K562 (cell line): ENCODE results near the gene IQGAP3.

Experiments
- CREB1 ChIP-seq, 2 experiments: sonication (generic) in 1 of 2; formaldehyde crosslinking in 1 of 2; IDR thresholded peaks; 2 replicates each; pipeline versions ENCODE4 v1.6.1 to v1.8.0; 2012 to 2022; ENCODE audit warnings: inconsistent platforms in 1 of 2, mild to moderate bottlenecking in 1 of 2, missing genetic modification reagents in 1 of 2, moderate library complexity in 1 of 2
- CREM ChIP-seq: IDR thresholded peaks from 2 replicates; pipeline ENCODE4 v1.6.1; 2014; ENCODE audit warnings: antibody characterized with exemption, low read depth
- FOXM1 ChIP-seq, 2 experiments: fragments of 450-650 bp in 1 of 2; sonication (generic) in 1 of 2; formaldehyde crosslinking in 1 of 2; IDR thresholded peaks; 2 replicates each; pipeline versions ENCODE4 v1.6.1 to v1.9.0; 2017 to 2022; ENCODE audit warnings: low read depth in 2 of 2, mild to moderate bottlenecking in 2 of 2, missing genetic modification reagents in 1 of 2, moderate library complexity in 1 of 2
- FOXP1 ChIP-seq: sonication (generic); formaldehyde crosslinking; IDR thresholded peaks from 2 replicates; pipeline ENCODE4 v1.8.0; 2022; ENCODE audit warnings: mild to moderate bottlenecking, missing genetic modification reagents
- HDAC2 ChIP-seq: fragments of 450-650 bp; IDR thresholded peaks from 2 replicates; pipeline ENCODE4 v1.6.1; 2016; ENCODE audit warnings: mild to moderate bottlenecking
- POLR2A ChIP-seq: fragments of 450-650 bp; conservative IDR thresholded peaks from 2 replicates; pipeline ENCODE4 v1.6.1; 2016
- TF ChIP-seq, protein P1 (sequence below): fragments of 450-650 bp; IDR thresholded peaks from 2 replicates; pipeline ENCODE4 v1.6.1; 2016
- TF ChIP-seq, protein P2 (sequence below): sonication (generic); formaldehyde crosslinking; IDR thresholded peaks from 2 replicates; pipeline ENCODE4 v1.5.0; 2020; ENCODE audit warnings: missing genetic modification reagents
- TF ChIP-seq, protein P3 (sequence below), 2 experiments: fragments of 450-650 bp; formaldehyde crosslinking in 1 of 2; IDR thresholded peaks; 2 replicates each; pipeline versions ENCODE4 v1.4.0 to v1.6.1; 2014 to 2020; ENCODE audit warnings: mild to moderate bottlenecking in 2 of 2, borderline replicate concordance in 1 of 2, low read depth in 1 of 2
- TF ChIP-seq, protein P4 (sequence below): fragments of 250-450 bp; sonication (Bioruptor Pico); IDR thresholded peaks from 2 replicates; pipeline ENCODE4 v1.9.0; 2021; ENCODE audit warnings: mild to moderate bottlenecking, inconsistent platforms

DNA sequence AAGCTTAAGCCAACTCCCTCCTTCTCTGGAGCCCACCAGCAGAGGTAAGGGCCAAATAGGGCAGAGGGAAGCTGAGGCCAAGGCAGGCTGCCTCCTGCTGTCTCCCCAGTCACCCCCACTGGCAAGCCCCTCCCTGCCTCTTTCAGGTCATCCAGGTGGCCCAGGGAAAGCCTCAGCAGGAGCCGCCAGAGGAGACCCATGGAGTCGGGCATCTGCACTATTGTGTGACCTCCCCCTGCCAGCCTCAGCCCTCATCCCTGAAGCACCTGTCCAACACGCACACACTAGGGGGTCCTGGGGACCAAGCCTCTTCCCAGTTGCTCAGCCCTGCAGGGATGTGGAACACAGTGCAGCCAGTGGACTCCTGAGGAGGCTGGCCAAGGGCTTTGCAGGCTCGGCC lies 14.0 kb upstream of the IQGAP3 start:
- TF ChIP-seq CREB1 (IDR thresholded peaks at IDR 0.05) (no peak), CREB1 (CRISPR knock-in tag; IDR thresholded peaks at IDR 0.05) (no peak), POLR2A (no peak), CREM (no peak), FOXM1 (IDR thresholded peaks at IDR 0.05; ENCODE audit: low read depth) (no peak), FOXM1 (CRISPR knock-in tag; IDR thresholded peaks at IDR 0.05; ENCODE audit: low read depth) (no peak), HDAC2 (no peak), FOXP1 (CRISPR knock-in tag) (no peak)
- TF ChIP-seq, protein P1, sequence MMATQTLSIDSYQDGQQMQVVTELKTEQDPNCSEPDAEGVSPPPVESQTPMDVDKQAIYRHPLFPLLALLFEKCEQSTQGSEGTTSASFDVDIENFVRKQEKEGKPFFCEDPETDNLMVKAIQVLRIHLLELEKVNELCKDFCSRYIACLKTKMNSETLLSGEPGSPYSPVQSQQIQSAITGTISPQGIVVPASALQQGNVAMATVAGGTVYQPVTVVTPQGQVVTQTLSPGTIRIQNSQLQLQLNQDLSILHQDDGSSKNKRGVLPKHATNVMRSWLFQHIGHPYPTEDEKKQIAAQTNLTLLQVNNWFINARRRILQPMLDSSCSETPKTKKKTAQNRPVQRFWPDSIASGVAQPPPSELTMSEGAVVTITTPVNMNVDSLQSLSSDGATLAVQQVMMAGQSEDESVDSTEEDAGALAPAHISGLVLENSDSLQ: no peak
- TF ChIP-seq, protein P2, sequence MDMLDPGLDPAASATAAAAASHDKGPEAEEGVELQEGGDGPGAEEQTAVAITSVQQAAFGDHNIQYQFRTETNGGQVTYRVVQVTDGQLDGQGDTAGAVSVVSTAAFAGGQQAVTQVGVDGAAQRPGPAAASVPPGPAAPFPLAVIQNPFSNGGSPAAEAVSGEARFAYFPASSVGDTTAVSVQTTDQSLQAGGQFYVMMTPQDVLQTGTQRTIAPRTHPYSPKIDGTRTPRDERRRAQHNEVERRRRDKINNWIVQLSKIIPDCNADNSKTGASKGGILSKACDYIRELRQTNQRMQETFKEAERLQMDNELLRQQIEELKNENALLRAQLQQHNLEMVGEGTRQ (CRISPR knock-in tag): no peak
- TF ChIP-seq, protein P3, sequence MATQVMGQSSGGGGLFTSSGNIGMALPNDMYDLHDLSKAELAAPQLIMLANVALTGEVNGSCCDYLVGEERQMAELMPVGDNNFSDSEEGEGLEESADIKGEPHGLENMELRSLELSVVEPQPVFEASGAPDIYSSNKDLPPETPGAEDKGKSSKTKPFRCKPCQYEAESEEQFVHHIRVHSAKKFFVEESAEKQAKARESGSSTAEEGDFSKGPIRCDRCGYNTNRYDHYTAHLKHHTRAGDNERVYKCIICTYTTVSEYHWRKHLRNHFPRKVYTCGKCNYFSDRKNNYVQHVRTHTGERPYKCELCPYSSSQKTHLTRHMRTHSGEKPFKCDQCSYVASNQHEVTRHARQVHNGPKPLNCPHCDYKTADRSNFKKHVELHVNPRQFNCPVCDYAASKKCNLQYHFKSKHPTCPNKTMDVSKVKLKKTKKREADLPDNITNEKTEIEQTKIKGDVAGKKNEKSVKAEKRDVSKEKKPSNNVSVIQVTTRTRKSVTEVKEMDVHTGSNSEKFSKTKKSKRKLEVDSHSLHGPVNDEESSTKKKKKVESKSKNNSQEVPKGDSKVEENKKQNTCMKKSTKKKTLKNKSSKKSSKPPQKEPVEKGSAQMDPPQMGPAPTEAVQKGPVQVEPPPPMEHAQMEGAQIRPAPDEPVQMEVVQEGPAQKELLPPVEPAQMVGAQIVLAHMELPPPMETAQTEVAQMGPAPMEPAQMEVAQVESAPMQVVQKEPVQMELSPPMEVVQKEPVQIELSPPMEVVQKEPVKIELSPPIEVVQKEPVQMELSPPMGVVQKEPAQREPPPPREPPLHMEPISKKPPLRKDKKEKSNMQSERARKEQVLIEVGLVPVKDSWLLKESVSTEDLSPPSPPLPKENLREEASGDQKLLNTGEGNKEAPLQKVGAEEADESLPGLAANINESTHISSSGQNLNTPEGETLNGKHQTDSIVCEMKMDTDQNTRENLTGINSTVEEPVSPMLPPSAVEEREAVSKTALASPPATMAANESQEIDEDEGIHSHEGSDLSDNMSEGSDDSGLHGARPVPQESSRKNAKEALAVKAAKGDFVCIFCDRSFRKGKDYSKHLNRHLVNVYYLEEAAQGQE (IDR thresholded peaks at IDR 0.05; ENCODE audit: borderline replicate concordance): no peak
- TF ChIP-seq, protein P3 (CRISPR knock-in tag; IDR thresholded peaks at IDR 0.05; ENCODE audit: low read depth): no peak
- TF ChIP-seq, protein P4, sequence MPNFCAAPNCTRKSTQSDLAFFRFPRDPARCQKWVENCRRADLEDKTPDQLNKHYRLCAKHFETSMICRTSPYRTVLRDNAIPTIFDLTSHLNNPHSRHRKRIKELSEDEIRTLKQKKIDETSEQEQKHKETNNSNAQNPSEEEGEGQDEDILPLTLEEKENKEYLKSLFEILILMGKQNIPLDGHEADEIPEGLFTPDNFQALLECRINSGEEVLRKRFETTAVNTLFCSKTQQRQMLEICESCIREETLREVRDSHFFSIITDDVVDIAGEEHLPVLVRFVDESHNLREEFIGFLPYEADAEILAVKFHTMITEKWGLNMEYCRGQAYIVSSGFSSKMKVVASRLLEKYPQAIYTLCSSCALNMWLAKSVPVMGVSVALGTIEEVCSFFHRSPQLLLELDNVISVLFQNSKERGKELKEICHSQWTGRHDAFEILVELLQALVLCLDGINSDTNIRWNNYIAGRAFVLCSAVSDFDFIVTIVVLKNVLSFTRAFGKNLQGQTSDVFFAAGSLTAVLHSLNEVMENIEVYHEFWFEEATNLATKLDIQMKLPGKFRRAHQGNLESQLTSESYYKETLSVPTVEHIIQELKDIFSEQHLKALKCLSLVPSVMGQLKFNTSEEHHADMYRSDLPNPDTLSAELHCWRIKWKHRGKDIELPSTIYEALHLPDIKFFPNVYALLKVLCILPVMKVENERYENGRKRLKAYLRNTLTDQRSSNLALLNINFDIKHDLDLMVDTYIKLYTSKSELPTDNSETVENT (CRISPR knock-in tag): no peak
